MM.1S (cell line): ENCODE data around the gene CADM2.

Experiments used
- CTCF ChIP-seq: fragments of 300-600 bp; sonication (generic); IDR thresholded peaks from 2 replicates; pipeline ENCODE4 v1.5.1; 2016; ENCODE audit warnings: antibody characterized with exemption, low read length, mixed read lengths
- EZH2 ChIP-seq: fragments of 300-600 bp; sonication (generic); optimal IDR thresholded peaks from 2 replicates; pipeline ENCODE3; 2017; ENCODE audit warnings: low read depth, mild to moderate bottlenecking, antibody characterized with exemption, low read length, mixed read lengths
- EZH2phosphoT487 ChIP-seq: fragments of 300-600 bp; sonication (generic); IDR thresholded peaks from 2 replicates; pipeline ENCODE4 v1.6.1; 2018; ENCODE audit warnings: antibody characterized with exemption, low read length

- TF ChIP-seq EZH2phosphoT487 (no peak), CTCF (no peak), EZH2 (no peak)
Observed at GRCh38 chr3:85516146-85516545, 557.4 kb downstream of the CADM2 start.
